GM12891 (cell line): Measurements from ENCODE around the gene SLC27A3.

ENCODE experiments used
- POLR2AphosphoS5 ChIP-seq: IDR thresholded peaks from 2 replicates; pipeline ENCODE4 v1.6.1; 2011; ENCODE audit warnings: low read depth, low read length, control low read depth
- SPI1 ChIP-seq: IDR thresholded peaks from 2 replicates; pipeline ENCODE4 v1.6.1; 2011; ENCODE audit warnings: low read depth, low read length, control low read depth
- TAF1 ChIP-seq: IDR thresholded peaks from 2 replicates; pipeline ENCODE4 v1.6.1; 2011; ENCODE audit warnings: low read depth, low read length, control low read depth

DNA sequence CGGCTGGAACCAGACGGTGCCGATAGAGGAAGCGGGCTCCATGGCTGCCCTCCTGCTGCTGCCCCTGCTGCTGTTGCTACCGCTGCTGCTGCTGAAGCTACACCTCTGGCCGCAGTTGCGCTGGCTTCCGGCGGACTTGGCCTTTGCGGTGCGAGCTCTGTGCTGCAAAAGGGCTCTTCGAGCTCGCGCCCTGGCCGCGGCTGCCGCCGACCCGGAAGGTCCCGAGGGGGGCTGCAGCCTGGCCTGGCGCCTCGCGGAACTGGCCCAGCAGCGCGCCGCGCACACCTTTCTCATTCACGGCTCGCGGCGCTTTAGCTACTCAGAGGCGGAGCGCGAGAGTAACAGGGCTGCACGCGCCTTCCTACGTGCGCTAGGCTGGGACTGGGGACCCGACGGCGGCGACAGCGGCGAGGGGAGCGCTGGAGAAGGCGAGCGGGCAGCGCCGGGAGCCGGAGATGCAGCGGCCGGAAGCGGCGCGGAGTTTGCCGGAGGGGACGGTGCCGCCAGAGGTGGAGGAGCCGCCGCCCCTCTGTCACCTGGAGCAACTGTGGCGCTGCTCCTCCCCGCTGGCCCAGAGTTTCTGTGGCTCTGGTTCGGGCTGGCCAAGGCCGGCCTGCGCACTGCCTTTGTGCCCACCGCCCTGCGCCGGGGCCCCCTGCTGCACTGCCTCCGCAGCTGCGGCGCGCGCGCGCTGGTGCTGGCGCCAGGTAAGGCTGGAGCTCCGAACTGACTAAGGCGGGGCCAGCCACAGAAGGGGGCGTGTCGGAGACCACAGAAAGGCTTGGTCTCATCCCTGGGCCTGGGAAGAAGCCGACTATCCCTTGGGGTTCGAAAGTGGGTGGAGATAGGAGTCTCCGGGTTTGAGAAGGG lies 486 bp downstream of the SLC27A3 start:
- TF ChIP-seq POLR2AphosphoS5 (no peak), TAF1 (no peak), SPI1 (peak; percentile 42; the same call in 1 of the 2 replicates)
